GM19438 (cell line): ENCODE measurements around the gene EVA1A.

Experiments used
- ATAC-seq: cut with Tn5 transposase; IDR thresholded peaks from one replicate; pipeline ENCODE4 v1.9.1; 2021; ENCODE audit warnings: low read depth; ENCODE audit not compliant: unreplicated experiment

EVA1A gene

DNA sequence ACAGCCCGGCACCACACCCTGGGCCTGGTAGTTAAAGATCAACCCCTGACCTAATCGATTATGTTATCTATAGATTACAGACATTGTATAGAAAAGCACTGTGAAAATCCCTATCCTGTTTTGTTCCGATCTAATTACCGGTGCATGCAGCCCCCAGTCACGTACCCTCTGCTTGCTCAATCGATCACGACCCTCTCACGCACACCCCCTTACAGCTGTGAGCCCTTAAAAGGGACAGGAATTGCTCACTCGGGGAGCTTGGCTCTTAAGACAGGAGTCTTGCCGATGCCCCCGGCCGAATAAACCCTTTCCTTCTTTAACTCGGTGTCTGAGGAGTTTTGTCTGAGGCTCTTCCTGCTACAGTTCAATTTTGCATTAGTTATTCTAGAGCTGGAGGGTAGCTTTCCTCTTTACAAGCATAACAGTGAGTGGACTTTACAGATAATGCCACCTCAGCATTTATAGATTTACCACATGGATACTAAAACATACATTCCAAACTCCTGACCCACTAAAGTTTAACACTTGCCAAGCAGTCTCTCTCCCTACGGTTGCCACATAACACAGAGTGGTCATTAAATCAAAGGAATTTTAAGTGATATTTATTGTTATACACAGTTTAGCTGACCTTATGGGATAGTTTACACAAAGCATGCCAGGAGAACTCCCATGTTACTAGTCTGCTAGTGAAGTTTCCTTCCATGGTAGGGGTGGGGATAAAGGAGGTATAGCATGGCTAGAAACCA is 101.0 kb downstream of the EVA1A start:
- no peak for ATAC-seq

GRCh38 chr2:75458201-75458600 is 102.5 kb downstream of the EVA1A start:
- ATAC-seq = no peak

GRCh38 chr2:75456825-75457224 is 103.9 kb downstream of the EVA1A start:
- ATAC-seq = no peak

- ATAC-seq = no peak
Observed at GRCh38 chr2:75456111-75456510, 104.6 kb downstream of the EVA1A start.

GRCh38 chr2:75454241-75454620 is 106.5 kb downstream of the EVA1A start:
- ATAC-seq = no peak

- ATAC-seq = no peak
Observed at GRCh38 chr2:75453384-75454240, 107.1 kb downstream of the EVA1A start.

DNA sequence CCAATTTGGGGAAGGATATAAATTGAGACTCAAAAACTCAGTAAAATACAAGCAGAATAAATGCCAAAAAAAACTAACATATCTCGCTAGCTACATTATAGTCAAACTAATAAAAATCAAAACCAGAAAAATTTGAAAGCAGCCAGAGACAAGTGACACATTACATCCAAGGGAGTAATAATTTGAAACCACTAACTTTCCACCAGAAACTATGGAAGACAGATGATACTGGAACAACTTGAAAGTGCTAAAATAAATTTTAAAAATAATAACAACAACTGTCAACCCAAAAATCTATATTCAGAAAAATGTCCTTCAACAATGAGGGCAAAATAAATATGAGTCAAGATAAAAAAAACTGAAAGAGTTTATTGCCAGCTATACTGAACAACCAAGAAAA is 110.7 kb downstream of the EVA1A start:
- ATAC-seq = no peak

- ATAC-seq = no peak
Observed at GRCh38 chr2:75447176-75447575, 113.6 kb downstream of the EVA1A start.
